HG03457 (cell line): ENCODE data around the gene SKAP1.

Source experiments
- ATAC-seq: cut with Tn5 transposase; IDR thresholded peaks from one replicate; pipeline ENCODE4 v1.9.1; 2021; ENCODE audit warnings: moderate number of reproducible peaks; ENCODE audit not compliant: unreplicated experiment

SKAP1 gene

GRCh38 chr17:48084932-48085331 lies 345.1 kb downstream of the SKAP1 start:
- ATAC-seq: no peak
